Osteoblast (primary cell): ENCODE data around the gene AGMO. TPM values are rescaled to one million over a fixed set of nuclear protein-coding genes. Genes with fewer than 3 reads are reported as not detected.

Experiments
- DNase-seq: peaks from one replicate; pipeline ENCODE4 v3.0.0; 2011; ENCODE audit warnings: low spot score, mixed read lengths; ENCODE audit not compliant: insufficient read length; ENCODE audit errors: missing footprints
- H2AFZ ChIP-seq: 2 replicates; pipeline ENCODE4 v1.6.0; 2011; ENCODE audit warnings: mild to moderate bottlenecking, low read length
- H3K27ac ChIP-seq: 2 replicates; pipeline ENCODE4 v1.5.1; 2011; ENCODE audit warnings: mild to moderate bottlenecking, low read depth, low read length, moderate library complexity
- H3K27me3 ChIP-seq: 2 replicates; pipeline ENCODE4 v1.6.0; 2012; ENCODE audit warnings: mild to moderate bottlenecking, control low read depth, inconsistent platforms, low read length, moderate library complexity; ENCODE audit not compliant: insufficient read depth
- H3K36me3 ChIP-seq: 2 replicates; pipeline ENCODE4 v1.5.1; 2011; ENCODE audit warnings: mild to moderate bottlenecking, low read length, control low read depth, moderate library complexity; ENCODE audit not compliant: insufficient read depth
- H3K4me1 ChIP-seq: 2 replicates; pipeline ENCODE4 v1.5.1; 2011; ENCODE audit warnings: mild to moderate bottlenecking, low read length, control low read depth, moderate library complexity; ENCODE audit not compliant: insufficient read depth
- H3K4me2 ChIP-seq: 2 replicates; pipeline ENCODE4 v1.6.0; 2011; ENCODE audit warnings: mild to moderate bottlenecking, low read length; ENCODE audit not compliant: insufficient read depth
- H3K4me3 ChIP-seq: fragments of 200-600 bp; sonication (generic); 3 replicates; pipeline ENCODE4 v1.5.1; 2012; ENCODE audit warnings: mild to moderate bottlenecking, low read length, inconsistent platforms; ENCODE audit not compliant: insufficient read depth
- H3K79me2 ChIP-seq: 2 replicates; pipeline ENCODE4 v1.6.0; 2012; ENCODE audit warnings: mild to moderate bottlenecking, low read length, control low read depth, inconsistent platforms; ENCODE audit not compliant: insufficient read depth
- H3K9me3 ChIP-seq: 2 replicates; pipeline ENCODE4 v1.5.1; 2011; ENCODE audit warnings: low read depth, low read length, control low read depth
- H4K20me1 ChIP-seq: 2 replicates; pipeline ENCODE4 v1.6.0; 2012; ENCODE audit warnings: mild to moderate bottlenecking, low read length, control low read depth; ENCODE audit not compliant: insufficient read depth
- CTCF ChIP-seq: IDR thresholded peaks from 2 replicates; pipeline ENCODE4 v1.5.1; 2011; ENCODE audit warnings: mild to moderate bottlenecking, low read depth, low read length, moderate library complexity; ENCODE audit errors: extremely low read depth
- total RNA-seq: library from RNA; depleted of rRNA; stranded (reverse); fragments of >200 nt; gene quantifications from 2 replicates; pipeline ENCODE4 v1.2.3, GENCODE V29; 2012

The AGMO gene
- total RNA-seq, 1 donor, result under 0.01 TPM

- Histone ChIP-seq H2AFZ (peak overlapping the region; percentile 69), H3K4me2 (peak overlapping the region; percentile 37), H3K27ac (no peak overlapping the region), H3K9me3 (no peaks in the 10 kb centered on the region), H3K4me1 (peaks cover 4% of the 10 kb centered on the region), H3K79me2 (no peaks in the 10 kb centered on the region), H3K27me3 (no peaks in the 10 kb centered on the region), H3K36me3 (no peaks in the 10 kb centered on the region), H4K20me1 (no peaks in the 10 kb centered on the region), H3K4me3 (peak overlapping the region; percentile 38)
- no peak for TF ChIP-seq CTCF
- DNase-seq, result no peak
Measured at GRCh38 chr7:15396210-15397158, 165.3 kb downstream of the AGMO start.

- peak; percentile 23 for TF ChIP-seq CTCF
- Histone ChIP-seq H3K4me2 (no peak overlapping the region), H3K27me3 (no peaks in the 10 kb centered on the region), H4K20me1 (no peaks in the 10 kb centered on the region), H2AFZ (peak overlapping the region; percentile 54), H3K4me1 (no peaks in the 10 kb centered on the region), H3K27ac (no peak overlapping the region), H3K79me2 (no peaks in the 10 kb centered on the region), H3K36me3 (no peaks in the 10 kb centered on the region), H3K4me3 (no peak overlapping the region), H3K9me3 (no peaks in the 10 kb centered on the region)
- no peak for DNase-seq
Measured at GRCh38 chr7:15389073-15389472, 172.7 kb downstream of the AGMO start.

DNA sequence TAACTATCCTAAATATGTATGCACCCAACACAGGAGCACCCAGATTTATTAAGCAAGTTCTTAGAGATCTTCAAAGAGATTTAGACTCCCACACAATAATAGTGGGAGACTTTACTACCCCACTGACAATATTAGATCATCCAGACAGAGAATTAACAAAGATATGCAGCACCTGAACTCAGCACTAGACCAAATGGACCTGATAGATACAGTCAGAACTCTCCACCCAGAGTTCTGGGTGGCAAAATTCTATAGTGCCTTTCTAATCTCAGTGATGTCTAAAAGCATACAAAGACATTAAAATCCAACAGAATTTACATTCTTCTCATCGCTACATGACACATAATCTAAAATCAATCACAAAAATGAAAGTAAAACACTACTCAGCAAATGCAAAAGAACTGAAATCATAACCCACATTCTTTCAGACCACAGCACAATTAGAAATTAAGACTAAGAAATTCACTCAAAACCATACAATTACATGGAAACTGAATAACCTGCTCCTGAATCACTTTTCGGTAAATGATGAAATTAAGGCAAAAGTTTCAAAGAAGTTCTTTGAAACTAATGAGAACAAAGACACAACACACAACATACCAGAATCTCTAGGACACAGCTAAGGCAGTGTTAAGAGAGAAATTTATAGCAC is 183.2 kb downstream of the AGMO start:
- peaks cover 19% of the 10 kb centered on the region for H3K4me1 ChIP-seq
- H3K36me3 ChIP-seq, result no peaks in the 10 kb centered on the region
- no peaks in the 10 kb centered on the region for H3K27me3 ChIP-seq
- no peaks in the 10 kb centered on the region for H4K20me1 ChIP-seq
- H3K4me3 ChIP-seq, result no peak overlapping the region
- no peak for DNase-seq
- no peak overlapping the region for H3K4me2 ChIP-seq
- TF ChIP-seq CTCF, result no peak
- H2AFZ ChIP-seq, result peak overlapping the region; percentile 1
- no peaks in the 10 kb centered on the region for H3K9me3 ChIP-seq
- H3K79me2 ChIP-seq, result no peaks in the 10 kb centered on the region
- H3K27ac ChIP-seq, result no peak overlapping the region

DNA sequence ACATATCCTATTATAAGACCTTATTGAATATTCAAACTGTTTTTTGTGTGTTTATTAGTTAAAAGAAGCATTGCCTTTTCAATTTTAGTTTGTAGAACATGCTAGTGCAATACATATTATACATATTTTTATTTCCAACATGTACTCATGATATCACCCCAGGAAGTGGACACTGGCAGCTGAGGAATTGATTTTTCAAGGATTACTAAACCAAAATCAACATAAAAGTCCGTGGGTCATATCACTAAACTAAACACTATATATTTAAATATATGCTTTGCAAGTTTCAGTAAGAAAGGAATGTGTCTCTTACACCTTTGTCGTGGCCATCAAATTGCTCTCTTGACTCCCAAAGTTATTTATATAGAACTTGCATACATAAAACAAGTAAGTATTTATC is 185.2 kb downstream of the AGMO start:
- Histone ChIP-seq H3K36me3 (no peaks in the 10 kb centered on the region), H3K4me1 (peaks cover 19% of the 10 kb centered on the region), H3K4me3 (no peak overlapping the region), H3K9me3 (no peaks in the 10 kb centered on the region), H3K27ac (no peak overlapping the region), H3K79me2 (no peaks in the 10 kb centered on the region), H3K27me3 (no peaks in the 10 kb centered on the region), H2AFZ (peak overlapping the region; percentile 25), H3K4me2 (peak overlapping the region; percentile 60), H4K20me1 (no peaks in the 10 kb centered on the region)
- no peak for TF ChIP-seq CTCF
- no peak for DNase-seq
